H1 (cell line): ENCODE measurements around the gene ZNF765. TPM values are rescaled to one million over a fixed set of nuclear protein-coding genes. Genes with fewer than 3 reads are reported as not detected.

Experiments used
- CTCF ChIA-PET: fragments of 300-600 bp; sonication (Branson Sonifier 250); formaldehyde crosslinking; loops from one replicate; lab custom pipeline; 2021; ENCODE audit not compliant: partially characterized antibody; lab: Charles Lee
- POLR2A ChIA-PET: fragments of 300-600 bp; sonication (Branson Sonifier 250); formaldehyde crosslinking; loops from one replicate; lab custom pipeline; 2021; ENCODE audit warnings: inconsistent platforms; ENCODE audit not compliant: partially characterized antibody; lab: Charles Lee
- DNase-seq, 2 experiments: peaks; one replicate each; pipeline versions ENCODE4 v3.0.0 to v3.0.0-alpha.2; 2010 to 2022; ENCODE audit warnings: low spot score in 2 of 2, low read depth in 1 of 2, mixed read lengths in 1 of 2
- FAIRE-seq: peaks from 2 replicates; lab custom pipeline; 2011; peaks lifted over from hg19 to GRCh38; lab: Jason Lieb, UNC
- H2AFZ ChIP-seq: 2 replicates; pipeline ENCODE4 v1.8.1; 2012; ENCODE audit warnings: low read length, inconsistent platforms
- H2AK5ac ChIP-seq: 2 replicates; pipeline ENCODE4 v1.6.1; 2013; ENCODE audit warnings: low read depth, low read length
- H2BK120ac ChIP-seq: replicated peaks from 2 replicates; pipeline ENCODE3; 2013; ENCODE audit warnings: low read depth, low read length, inconsistent platforms
- H2BK12ac ChIP-seq: 2 replicates; pipeline ENCODE4 v1.6.1; 2013; ENCODE audit warnings: low read depth, low read length
- H2BK15ac ChIP-seq: 2 replicates; pipeline ENCODE4 v1.6.1; 2013; ENCODE audit warnings: low read length
- H2BK20ac ChIP-seq: 2 replicates; pipeline ENCODE4 v1.6.1; 2013; ENCODE audit warnings: low read length
- H2BK5ac ChIP-seq: 2 replicates; pipeline ENCODE4 v1.6.1; 2013; ENCODE audit warnings: low read depth, low read length
- H3K14ac ChIP-seq: 2 replicates; pipeline ENCODE4 v1.6.1; 2013; ENCODE audit warnings: inconsistent platforms; ENCODE audit not compliant: insufficient read length
- H3K18ac ChIP-seq: 2 replicates; pipeline ENCODE4 v1.6.1; 2013; ENCODE audit warnings: low read length; ENCODE audit errors: extremely low read depth
- H3K23ac ChIP-seq: 2 replicates; pipeline ENCODE4 v1.6.1; 2013; ENCODE audit warnings: inconsistent platforms; ENCODE audit not compliant: insufficient read length
- H3K23me2 ChIP-seq: 2 replicates; pipeline ENCODE4 v1.6.1; 2013; ENCODE audit warnings: low read depth, low read length
- H3K27ac ChIP-seq: 2 replicates; pipeline ENCODE4 v1.6.1; 2011; ENCODE audit warnings: low read depth, low read length, inconsistent platforms
- H3K27me3 ChIP-seq, 4 experiments: replicated peaks in 1 of 4; 1 replicate in 1 of 4; 2 replicates in 3 of 4; pipeline versions ENCODE4 v1.6.1 to v1.8.1; 2011 to 2013; ENCODE audit warnings: low read length in 3 of 4, mild to moderate bottlenecking in 3 of 4, inconsistent platforms in 2 of 4, mixed read lengths in 2 of 4, moderate library complexity in 1 of 4; ENCODE audit not compliant: control insufficient read depth in 3 of 4, insufficient read depth in 3 of 4; ENCODE audit errors: extremely low read depth in 1 of 4
- H3K36me3 ChIP-seq, 4 experiments: 2 replicates each; pipeline versions ENCODE4 v1.6.1 to v1.8.1; 2011 to 2013; ENCODE audit warnings: mild to moderate bottlenecking in 4 of 4, low read length in 3 of 4, moderate library complexity in 2 of 4, control low read depth in 1 of 4, inconsistent platforms in 1 of 4; ENCODE audit not compliant: insufficient read depth in 4 of 4, control insufficient read depth in 2 of 4
- H3K4ac ChIP-seq: replicated peaks from 2 replicates; pipeline ENCODE3; 2013; ENCODE audit warnings: low read length, low read depth, mixed read lengths, inconsistent platforms; ENCODE audit not compliant: insufficient read length
- H3K4me1 ChIP-seq, 4 experiments: replicated peaks in 1 of 4; 1 replicate in 1 of 4; 2 replicates in 3 of 4; pipeline versions ENCODE4 v1.6.1 to v1.8.1; 2011 to 2013; ENCODE audit warnings: low read length in 3 of 4, inconsistent platforms in 2 of 4, mixed read lengths in 1 of 4; ENCODE audit not compliant: insufficient read depth in 4 of 4, control insufficient read depth in 3 of 4
- H3K4me2 ChIP-seq, 2 experiments: 2 replicates each; pipeline versions ENCODE4 v1.6.1 to v1.8.1; 2011 to 2013; ENCODE audit warnings: low read depth in 2 of 2, low read length in 2 of 2, control low read depth in 1 of 2, inconsistent platforms in 1 of 2, mild to moderate bottlenecking in 1 of 2; ENCODE audit not compliant: insufficient read depth in 1 of 2
- H3K4me3 ChIP-seq, 4 experiments: fragments of 200-600, 300-600 bp in 1 of 4; sonication (generic), shearing (Covaris generic), sonication (Bioruptor Twin) in 1 of 4; 2 replicates each; pipeline versions ENCODE4 v1.5.1 to v1.8.1; 2011 to 2016; ENCODE audit warnings: low read length in 4 of 4, low read depth in 3 of 4, control low read depth in 2 of 4, inconsistent platforms in 2 of 4, mild to moderate bottlenecking in 2 of 4, mixed read lengths in 1 of 4, moderate library complexity in 1 of 4; ENCODE audit not compliant: insufficient read depth in 2 of 4; ENCODE audit errors: extremely low read depth in 1 of 4
- H3K56ac ChIP-seq: replicated peaks from 2 replicates; pipeline ENCODE3; 2013; ENCODE audit warnings: low read depth, mild to moderate bottlenecking, mixed read lengths, low read length, inconsistent platforms; ENCODE audit not compliant: insufficient read length
- H3K79me1 ChIP-seq: 2 replicates; pipeline ENCODE4 v1.6.1; 2013; ENCODE audit warnings: low read depth, low read length, control low read depth
- H3K79me2 ChIP-seq, 2 experiments: 2 replicates each; pipeline versions ENCODE4 v1.6.1 to v1.8.1; 2012 to 2013; ENCODE audit warnings: low read length in 2 of 2, mild to moderate bottlenecking in 2 of 2, inconsistent platforms in 1 of 2; ENCODE audit not compliant: insufficient read depth in 2 of 2, control insufficient read depth in 1 of 2
- H3K9ac ChIP-seq, 4 experiments: replicated peaks in 1 of 4; 1 replicate in 1 of 4; 2 replicates in 3 of 4; pipeline versions ENCODE4 v1.6.1 to v1.8.1; 2011 to 2013; ENCODE audit warnings: low read depth in 3 of 4, low read length in 3 of 4, control low read depth in 2 of 4, mild to moderate bottlenecking in 2 of 4, moderate library complexity in 2 of 4, inconsistent platforms in 1 of 4; ENCODE audit errors: extremely low read depth in 1 of 4
- H3K9me3 ChIP-seq, 2 experiments: 2 replicates each; pipeline versions ENCODE4 v1.6.1 to v1.8.1; 2012 to 2013; ENCODE audit warnings: mild to moderate bottlenecking in 2 of 2, moderate library complexity in 2 of 2, control low read depth in 1 of 2, inconsistent platforms in 1 of 2, low read depth in 1 of 2, low read length in 1 of 2, mixed read lengths in 1 of 2; ENCODE audit not compliant: insufficient read depth in 2 of 2
- H4K20me1 ChIP-seq, 2 experiments: replicated peaks in 1 of 2; 2 replicates each; pipeline versions ENCODE3 to v1.8.1; 2011 to 2013; ENCODE audit warnings: inconsistent platforms in 2 of 2, low read length in 2 of 2, mild to moderate bottlenecking in 1 of 2; ENCODE audit not compliant: insufficient read depth in 2 of 2, control insufficient read depth in 1 of 2
- H4K5ac ChIP-seq: 2 replicates; pipeline ENCODE4 v1.6.1; 2013; ENCODE audit warnings: low read length, low read depth, mixed read lengths, inconsistent platforms; ENCODE audit not compliant: insufficient read length
- H4K8ac ChIP-seq: 2 replicates; pipeline ENCODE4 v1.8.0; 2013; ENCODE audit warnings: mild to moderate bottlenecking, moderate library complexity, low read length, inconsistent platforms; ENCODE audit not compliant: insufficient read depth; ENCODE audit errors: extremely low read depth
- H4K91ac ChIP-seq: replicated peaks from 2 replicates; pipeline ENCODE3; 2013; ENCODE audit warnings: low read length, mixed read lengths, inconsistent platforms; ENCODE audit not compliant: insufficient read length
- CHD2 ChIP-seq: IDR thresholded peaks from 2 replicates; pipeline ENCODE4 v1.6.1; 2012; ENCODE audit warnings: low read length, improper control_type of control experiment
- MAFK ChIP-seq: IDR thresholded peaks from 2 replicates; pipeline ENCODE4 v1.6.1; 2012; ENCODE audit warnings: low read depth, mild to moderate bottlenecking, improper control_type of control experiment, low read length
- RBBP5 ChIP-seq: IDR thresholded peaks from 2 replicates; pipeline ENCODE4 v1.7.1; 2012; ENCODE audit warnings: low read depth, mild to moderate bottlenecking, inconsistent platforms, low read length, moderate library complexity, borderline replicate concordance
- ZNF274 ChIP-seq: IDR thresholded peaks from 2 replicates; pipeline ENCODE4 v1.7.0; 2012; ENCODE audit warnings: low read length, borderline replicate concordance; ENCODE audit errors: extremely low read depth
- WGBS, 2 experiments: shearing (Covaris generic) in 1 of 2; methylation state at CpG; one replicate each; pipeline versions ENCODE4 v1.1.6 to v1.1.7; 2013 to 2015; ENCODE audit warnings: low lambda C conversion rate in 2 of 2, mixed read lengths in 2 of 2, inconsistent platforms in 1 of 2, low coverage in 1 of 2, missing lambda C conversion rate in 1 of 2; ENCODE audit not compliant: insufficient replicate concordance in 2 of 2, insufficient coverage in 1 of 2, insufficient read length in 1 of 2; ENCODE audit errors: extremely low coverage in 1 of 2, missing lambda C conversion rate in 1 of 2; 5-methylcytosine and 5-hydroxymethylcytosine counted together
- polyA plus RNA-seq, 7 experiments: library from polyadenylated mRNA; depleted of rRNA in 3 of 7; stranded (reverse) in 5 of 7; unstranded in 2 of 7; fragments of >200 nt in 5 of 7; fragments of 200-250 nt in 2 of 7; gene quantifications; 1 replicate in 5 of 7; 2 replicates in 1 of 7; 4 replicates in 1 of 7; pipeline versions ENCODE4 v1.2.1 to v1.2.3, GENCODE V29; 2011 to 2013; ENCODE audit warnings: missing spikeins in 2 of 7, mixed read lengths in 2 of 7
- total RNA-seq: library from RNA; stranded (reverse); fragmentation: NEBNext Ultra II Directional; extraction: Animal tissue kit (Norgen Biotek cat#: 25700); gene quantifications from 2 replicates; pipeline ENCODE4 v1.2.1, GENCODE V29; 2021

Gene ZNF765
- total and polyA plus RNA-seq, 2 of the 8 experiments (the other 6 are each of a cell fraction or from before 2014, with no cell fraction given) = 4.5 to 22.3 TPM

- Histone ChIP-seq H4K91ac (no peak overlapping the region), H3K79me1 (no peaks in the 10 kb centered on the region), H3K56ac (no peak overlapping the region), H2AK5ac (no peak overlapping the region), H3K4ac (no peak overlapping the region), H3K27ac (no peak overlapping the region), H3K4me3 (no peak overlapping the region), H4K20me1 (no peaks in the 10 kb centered on the region), H3K9me3 (peaks cover 31 to 32% of the 10 kb centered on the region in 2 experiments), H2BK15ac (no peak overlapping the region), H2BK120ac (no peak overlapping the region), H3K36me3 (peaks cover 0 to 18% (median 9%) of the 10 kb centered on the region in 4 experiments; a peak in 4 of 8 replicates), H3K9ac (no peak overlapping the region), H2AFZ (no peak overlapping the region), H3K18ac (no peak overlapping the region), H2BK20ac (no peak overlapping the region), H3K14ac (no peak overlapping the region), H2BK12ac (no peak overlapping the region), H3K79me2 (no peaks in the 10 kb centered on the region), H4K8ac (no peak overlapping the region), H3K23me2 (no peaks in the 10 kb centered on the region), H2BK5ac (no peak overlapping the region), H3K23ac (no peak overlapping the region), H4K5ac (no peak overlapping the region), H3K4me1 (no peaks in the 10 kb centered on the region), H3K4me2 (no peak overlapping the region), H3K27me3 (no peaks in the 10 kb centered on the region)
- WGBS, 2 experiments = 76% methylated on average over 27 of the region's 35 CpGs; no CpG with 5 or more reads in 1 of the 2 experiments
- ChIA-PET CTCF (interaction anchor here (0.6 to 1.1 kb wide), 5 partner anchors 49 to 497 kb away, joined by 3 to 8 read pairs (median 4); no protein-coding TSS in a partner anchor), POLR2A (interaction anchor here (0.8 kb wide), 1 partner anchor 9 kb away, joined by 4 read pairs; no protein-coding TSS in a partner anchor)
- DNase-seq = peak; percentile 54 to 59
- FAIRE-seq = no peak
- TF ChIP-seq ZNF274 (no peak), MAFK (no peak), RBBP5 (no peak), CHD2 (no peak)
Observed at GRCh38 chr19:53357821-53358581, 36.9 kb upstream of the ZNF765 start.
